Common myeloid progenitor, CD34-positive (primary cell): ENCODE data around the gene HTD2. TPM values are rescaled to one million over a fixed set of nuclear protein-coding genes. Genes with fewer than 3 reads are reported as not detected.
A peak's percentile ranks its signal among the peaks of the same experiment; 100 is the strongest.

ENCODE experiments used
- CTCF ChIA-PET: fragments of 350-600 bp; sonication (Branson Sonifier 250); formaldehyde crosslinking; loops from one replicate; lab custom pipeline; 2021; ENCODE audit warnings: antibody characterized with exemption; lab: Charles Lee
- POLR2A ChIA-PET: fragments of 350-600 bp; sonication (Branson Sonifier 250); formaldehyde crosslinking; loops from one replicate; lab custom pipeline; 2021; ENCODE audit warnings: antibody characterized with exemption; lab: Charles Lee
- DNase-seq, 3 donors: peaks; one replicate each; pipeline versions ENCODE4 v3.0.0 to v3.0.0-alpha.2; 2013
- H3K27ac ChIP-seq, 2 experiments: 1 replicate in 1 of 2; 2 replicates in 1 of 2; pipeline ENCODE4 v1.7.0; 2013; ENCODE audit warnings: inconsistent platforms in 2 of 2, low read length in 2 of 2, mild to moderate bottlenecking in 2 of 2, low read depth in 1 of 2, moderate library complexity in 1 of 2; ENCODE audit not compliant: severe bottlenecking in 2 of 2, insufficient read depth in 1 of 2, poor library complexity in 1 of 2
- H3K27me3 ChIP-seq, 5 experiments: replicated peaks in 2 of 5; 1 replicate in 3 of 5; 2 replicates in 2 of 5; pipeline versions ENCODE4 v1.6.1 to v1.7.0; 2013; ENCODE audit warnings: low read length in 4 of 5, mild to moderate bottlenecking in 2 of 5, moderate library complexity in 2 of 5, inconsistent platforms in 1 of 5; ENCODE audit not compliant: insufficient read depth in 5 of 5, control insufficient read depth in 4 of 5
- H3K36me3 ChIP-seq, 4 experiments: 1 replicate in 2 of 4; 2 replicates in 2 of 4; pipeline versions ENCODE4 v1.6.1 to v1.7.0; 2013; ENCODE audit warnings: low read length in 3 of 4, control low read depth in 1 of 4, mild to moderate bottlenecking in 1 of 4; ENCODE audit not compliant: control insufficient read depth in 4 of 4, insufficient read depth in 4 of 4
- H3K4me1 ChIP-seq, 4 experiments: 1 replicate in 3 of 4; 2 replicates in 1 of 4; pipeline versions ENCODE4 v1.6.1 to v1.7.1; 2013; ENCODE audit warnings: low read length in 3 of 4, mild to moderate bottlenecking in 3 of 4, control low read depth in 1 of 4, inconsistent platforms in 1 of 4, moderate library complexity in 1 of 4; ENCODE audit not compliant: control insufficient read depth in 4 of 4, insufficient read depth in 4 of 4; ENCODE audit errors: control extremely low read depth in 1 of 4
- H3K4me3 ChIP-seq, 7 experiments: 1 replicate in 4 of 7; 2 replicates in 3 of 7; pipeline versions ENCODE4 v1.5.1 to v1.7.0; 2013; ENCODE audit warnings: mild to moderate bottlenecking in 7 of 7, low read length in 6 of 7, moderate library complexity in 6 of 7, inconsistent platforms in 2 of 7, low read depth in 2 of 7, control low read depth in 1 of 7; ENCODE audit not compliant: insufficient read depth in 4 of 7, control insufficient read depth in 1 of 7; ENCODE audit errors: extremely low read depth in 1 of 7
- H3K9me3 ChIP-seq, 5 experiments: 1 replicate in 4 of 5; 2 replicates in 1 of 5; pipeline versions ENCODE4 v1.6.1 to v1.7.1; 2013; ENCODE audit warnings: low read length in 4 of 5, mild to moderate bottlenecking in 2 of 5, inconsistent platforms in 1 of 5, low read depth in 1 of 5, moderate library complexity in 1 of 5; ENCODE audit not compliant: control insufficient read depth in 4 of 5, insufficient read depth in 2 of 5; ENCODE audit errors: control extremely low read depth in 1 of 5
- WGBS: methylation state at CpG from one replicate; pipeline ENCODE4 v1.1.5; 2013; ENCODE audit not compliant: insufficient coverage; 5-methylcytosine and 5-hydroxymethylcytosine counted together
- polyA plus RNA-seq: library from polyadenylated mRNA; unstranded; fragments of 120-200 nt; gene quantifications from one replicate; pipeline ENCODE4 v1.2.1, GENCODE V29; 2013

HTD2 gene
- polyA plus RNA-seq = 8.0 TPM

DNA sequence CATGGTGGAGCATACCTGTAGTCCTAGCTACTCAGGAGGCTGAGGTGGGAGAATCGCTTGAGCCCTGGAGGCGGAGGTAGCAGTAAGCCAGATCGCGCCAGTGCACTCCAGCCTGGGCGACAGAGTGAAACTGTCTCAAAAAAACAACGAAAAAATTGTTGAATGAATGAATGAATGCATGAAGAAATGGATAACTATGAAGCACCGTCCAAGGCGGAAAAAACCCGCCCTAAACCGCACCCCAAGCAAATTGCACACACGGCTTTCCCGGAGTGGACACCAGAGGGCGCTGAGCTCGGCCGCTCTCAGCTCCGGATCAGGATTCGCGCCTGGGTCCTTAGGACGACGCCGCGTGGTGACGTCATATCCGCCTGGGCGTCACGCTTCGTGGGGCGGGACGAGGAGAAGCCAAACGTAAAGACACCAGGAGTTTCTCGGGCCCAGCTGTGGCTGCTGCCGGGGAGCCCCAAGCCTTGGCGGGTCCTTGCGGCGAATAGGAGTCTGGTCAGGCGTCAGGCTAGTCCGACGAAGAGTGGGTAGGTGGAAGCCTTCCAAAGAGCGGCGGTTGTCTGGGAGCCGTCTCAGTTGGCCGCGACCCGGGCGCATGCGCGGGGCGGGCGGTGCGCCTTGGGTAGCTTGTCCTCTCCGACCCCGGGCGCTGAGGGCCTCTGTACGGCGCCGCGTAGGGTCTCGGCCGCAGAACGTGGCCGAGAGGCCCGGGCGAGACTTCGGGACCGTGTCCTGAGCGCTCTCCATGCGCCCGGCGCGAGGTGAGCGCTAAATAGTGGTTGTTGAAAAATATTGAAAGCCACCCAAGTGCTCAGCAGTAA, at the start of gene HTD2, which contains the start of gene RPP14:
Gene HTD2, plus strand, starts transcription at position 639 of the 830 bp plus-strand sequence. CDS start 11,094 bp downstream, outside the sequence.
Gene RPP14, plus strand, starts transcription at position 364 of the 830 bp plus-strand sequence. CDS start 4,085 bp downstream, outside the sequence.
- H3K4me1 ChIP-seq = peaks cover 3 to 22% (median 19%) of the 10 kb centered on the region in 4 experiments
- peak within 1 kb of the TSS; percentile 66 to 97 (median 92) for H3K4me3 ChIP-seq
- H3K27ac ChIP-seq = peak within 1 kb of the TSS; percentile 98 to 99
- POLR2A ChIA-PET = interaction anchor here (0.6 to 1.3 kb wide), 6 partner anchors 9 to 262 kb away, joined by 3 to 5 read pairs (median 4); partner anchors contain the start of gene PDHB
- peak; percentile 98 to 100 (median 99) for DNase-seq
- peaks cover 0 to 18% (median 9%) of the 10 kb centered on the region in 4 experiments for H3K36me3 ChIP-seq
- WGBS = 5% methylated on average over 71 of the region's 71 CpGs
- peaks cover 0 to 12% (median 5%) of the 10 kb centered on the region in 5 experiments for H3K9me3 ChIP-seq
- H3K27me3 ChIP-seq = peaks cover 0 to 4% (median 0%) of the 10 kb centered on the region in 5 experiments
- CTCF ChIA-PET = interaction anchor here (0.6 to 4.8 kb wide), 55 partner anchors 9 to 778 kb away, joined by 3 to 41 read pairs (median 4); partner anchors contain the start of genes ABHD6, ACOX2, KCTD6 and PDHB

DNA sequence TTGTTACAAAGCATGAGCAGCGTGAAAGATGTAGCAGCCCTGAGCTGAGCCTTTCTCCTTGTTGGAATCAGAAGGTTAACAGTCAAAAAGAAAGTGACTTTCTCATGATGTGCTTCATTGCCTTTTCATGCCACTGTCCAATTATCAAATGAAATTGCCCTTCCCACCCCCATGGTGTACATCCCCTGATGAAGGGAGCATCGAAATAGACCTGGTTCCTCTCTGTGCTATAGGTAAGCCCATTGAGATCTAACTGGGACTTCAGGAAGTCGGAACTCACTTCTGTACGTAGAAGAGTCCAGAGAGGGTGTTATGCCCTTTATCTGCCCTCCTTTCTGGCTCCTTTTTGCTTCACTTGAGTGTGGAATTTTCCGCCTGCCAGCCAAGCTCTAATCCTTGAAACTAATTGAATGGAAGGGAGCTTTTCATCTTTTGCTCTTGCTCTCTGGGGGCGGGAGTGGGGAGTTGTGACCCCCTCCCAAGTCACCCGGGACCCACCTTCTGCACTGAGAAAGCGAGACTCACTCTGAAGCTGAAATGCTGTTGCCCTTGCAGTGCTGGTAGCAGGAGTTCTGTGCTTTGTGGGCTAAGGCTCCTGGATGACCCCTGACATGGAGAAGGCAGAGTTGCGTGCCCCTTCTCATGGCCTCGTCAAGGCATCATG, 47.8 kb upstream of the HTD2 start:
- WGBS = 95% methylated on average over 7 of the region's 10 CpGs
- no peaks in the 10 kb centered on the region for H3K27me3 ChIP-seq
- no peaks in the 10 kb centered on the region for H3K4me1 ChIP-seq
- CTCF ChIA-PET = interaction anchor here (0.9 kb wide), 1 partner anchor 59 kb away, joined by 3 read pairs; no protein-coding TSS in a partner anchor
- no peak overlapping the region for H3K4me3 ChIP-seq
- DNase-seq = no peak
- no peak overlapping the region for H3K27ac ChIP-seq
- peaks cover 3 to 11% (median 3%) of the 10 kb centered on the region in 4 experiments for H3K36me3 ChIP-seq
- no peaks in the 10 kb centered on the region for H3K9me3 ChIP-seq
- POLR2A ChIA-PET = no interaction called here

DNA sequence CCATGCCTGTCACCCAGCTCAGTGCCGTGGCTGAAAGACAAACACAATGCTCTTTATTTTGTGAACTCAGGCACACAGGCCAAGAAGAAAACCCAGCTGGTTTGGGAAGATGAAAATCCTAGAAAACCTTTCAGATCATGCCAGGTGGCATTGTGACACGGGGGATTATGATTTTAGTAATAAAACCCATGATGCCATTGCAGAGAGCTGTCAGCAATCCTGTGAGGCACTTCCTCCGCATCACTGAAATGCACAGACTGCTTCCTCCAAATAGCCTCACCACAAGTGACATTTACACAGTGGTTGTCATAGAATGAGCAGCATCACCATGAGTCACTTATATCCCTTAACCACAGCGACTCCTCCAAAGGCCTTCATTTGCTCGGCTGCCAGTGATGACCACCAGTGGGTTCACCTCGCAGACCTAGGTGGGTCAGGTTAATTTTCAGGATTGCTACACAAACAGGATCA, 46.0 kb upstream of the HTD2 start:
- POLR2A ChIA-PET = no interaction called here

DNA sequence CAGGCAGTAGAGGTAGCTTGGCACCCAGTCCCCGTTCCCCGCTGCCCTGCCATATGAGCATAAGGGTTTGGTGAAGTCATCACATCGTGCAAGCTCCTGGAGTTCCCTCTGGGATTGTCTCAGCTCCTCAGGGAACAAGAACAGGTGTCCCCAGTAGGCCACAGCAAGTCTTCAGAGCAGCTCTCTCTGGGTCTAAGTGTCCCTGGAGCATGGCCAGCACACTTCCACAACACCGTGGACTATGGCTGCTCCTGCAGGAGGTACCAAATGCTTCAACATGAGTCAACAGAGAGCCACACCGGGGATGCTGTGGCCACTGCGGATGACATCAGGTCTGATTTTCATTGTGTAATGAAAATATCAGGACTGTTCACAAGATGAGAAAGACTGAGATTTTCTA, 45.6 kb upstream of the HTD2 start:
- ChIA-PET CTCF (interaction anchor here (1.1 kb wide), 1 partner anchor 11 kb away, joined by 3 read pairs; no protein-coding TSS in a partner anchor), POLR2A (no interaction called here)
- no peak overlapping the region for H3K27ac ChIP-seq
- no peaks in the 10 kb centered on the region for H3K4me1 ChIP-seq
- H3K36me3 ChIP-seq = peaks cover 3 to 11% (median 3%) of the 10 kb centered on the region in 4 experiments
- H3K4me3 ChIP-seq = no peak overlapping the region
- peak in 1 of 3 donors; percentile 8 for DNase-seq
- H3K27me3 ChIP-seq = no peaks in the 10 kb centered on the region
- WGBS = 100% methylated on average over 4 of the region's 6 CpGs
- H3K9me3 ChIP-seq = no peaks in the 10 kb centered on the region

More for the DNA sequence above, 46.0 kb upstream of the HTD2 start:
- CTCF ChIA-PET = interaction anchor here (1.1 kb wide), 1 partner anchor 11 kb away, joined by 3 read pairs; no protein-coding TSS in a partner anchor
- no peaks in the 10 kb centered on the region for H3K4me1 ChIP-seq
- H3K36me3 ChIP-seq = peaks cover 3 to 11% (median 3%) of the 10 kb centered on the region in 4 experiments
- H3K27ac ChIP-seq = no peak overlapping the region
- no peak overlapping the region for H3K4me3 ChIP-seq
- no peaks in the 10 kb centered on the region for H3K9me3 ChIP-seq
- H3K27me3 ChIP-seq = no peaks in the 10 kb centered on the region
- peak; percentile 15 to 75 (median 58) for DNase-seq
- 95% methylated on average over 3 of the region's 6 CpGs for WGBS

DNA sequence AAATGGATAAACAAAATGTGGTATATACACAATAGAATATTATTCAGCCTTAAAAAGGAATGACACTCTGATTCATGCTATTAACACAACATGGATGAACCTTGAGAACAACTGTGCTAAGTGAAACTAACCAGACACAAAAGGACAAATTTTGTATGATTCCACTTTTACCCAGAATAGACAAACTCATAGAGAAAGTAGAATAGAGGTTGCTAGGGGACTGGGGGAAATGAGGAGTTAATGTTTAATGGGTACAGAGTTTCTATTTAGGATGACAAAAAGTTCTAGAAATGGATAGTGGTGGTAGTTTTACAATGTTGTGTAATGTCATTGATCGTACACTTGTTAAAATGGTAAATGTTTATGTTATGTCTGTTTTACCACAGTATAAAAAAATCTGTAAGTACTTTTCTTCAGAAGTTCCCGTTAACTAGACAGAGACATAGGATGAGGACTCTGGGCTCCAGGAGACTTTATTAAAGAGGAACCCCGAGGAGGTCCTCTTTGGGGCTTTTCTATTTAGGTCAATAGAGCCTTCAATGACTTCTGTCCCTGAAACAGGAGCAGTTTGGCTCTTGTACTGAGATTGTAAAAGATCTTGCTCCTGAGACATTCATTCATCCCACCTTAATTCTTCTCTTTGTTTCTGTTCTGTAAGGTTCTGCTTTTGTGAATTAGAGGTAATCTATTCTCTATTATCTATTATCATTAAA, 44.2 kb upstream of the HTD2 start:
- H3K9me3 ChIP-seq = no peaks in the 10 kb centered on the region
- H3K27ac ChIP-seq = no peak overlapping the region
- no peak for DNase-seq
- H3K4me1 ChIP-seq = no peaks in the 10 kb centered on the region
- WGBS = 100% methylated on average over 2 of the region's 3 CpGs
- CTCF ChIA-PET = no interaction called here
- POLR2A ChIA-PET = no interaction called here
- H3K36me3 ChIP-seq = peaks cover 3 to 8% (median 5%) of the 10 kb centered on the region in 4 experiments
- H3K27me3 ChIP-seq = no peaks in the 10 kb centered on the region
- no peak overlapping the region for H3K4me3 ChIP-seq

DNA sequence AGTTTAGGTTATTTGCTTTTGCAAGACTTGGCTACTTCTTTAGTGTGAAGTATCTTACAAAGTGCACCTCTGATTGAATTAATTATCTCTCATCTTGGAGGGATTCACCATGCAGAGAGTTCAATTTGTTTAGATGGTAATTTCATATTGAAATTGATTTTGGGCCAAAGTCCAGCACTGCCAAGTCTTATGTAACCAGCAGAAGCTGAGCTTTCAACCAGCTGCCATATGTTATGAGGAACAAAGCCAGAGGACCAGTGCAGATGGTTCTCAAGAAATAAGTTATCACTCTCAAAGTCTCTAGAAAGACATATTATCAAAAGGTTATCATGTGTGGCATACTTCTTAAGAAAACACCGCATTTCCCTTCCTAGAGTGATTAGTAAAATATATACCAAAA, 39.7 kb upstream of the HTD2 start:
- no peaks in the 10 kb centered on the region for H3K4me1 ChIP-seq
- H3K9me3 ChIP-seq = no peaks in the 10 kb centered on the region
- CTCF ChIA-PET = interaction anchor here (1.7 kb wide), 1 partner anchor 48 kb away, joined by 5 read pairs; no protein-coding TSS in a partner anchor
- POLR2A ChIA-PET = no interaction called here
- no peaks in the 10 kb centered on the region for H3K27me3 ChIP-seq
- H3K36me3 ChIP-seq = peaks cover 0 to 4% (median 3%) of the 10 kb centered on the region in 4 experiments
- H3K4me3 ChIP-seq = no peak overlapping the region
- no peak overlapping the region for H3K27ac ChIP-seq
- no CpG with 5 or more reads among the region's 1 CpG for WGBS
- DNase-seq = no peak
